ENCODE measurements around the gene AMDHD1.

- TF ChIP-seq CTCF (IDR thresholded peaks at IDR 0.05) (no peak), POLR2A (IDR thresholded peaks at IDR 0.05) (no peak)
Observed at GRCh38 chr12:96007729-96008128, 64.6 kb downstream of the AMDHD1 start.
